Peyer's patch (tissue), 4 donors: Measurements from ENCODE around the gene TSPAN9.

Experiments used
- POLR2A ChIP-seq, 2 donors: fragments of 450-650 bp; IDR thresholded peaks; one replicate each; pipeline ENCODE4 v1.5.1; 2017; ENCODE audit warnings: antibody characterized with exemption in 2 of 2, mild to moderate bottlenecking in 2 of 2, moderate library complexity in 2 of 2
- TF ChIP-seq, protein P1 (sequence below), 6 experiments: fragments of 450-650 bp in 4 of 6; fragments of 200-600 bp in 2 of 6; sonication (generic) in 1 of 6; IDR thresholded peaks; one replicate each; pipeline ENCODE4 v1.5.1; 2017 to 2019; ENCODE audit warnings: antibody characterized with exemption in 6 of 6, mild to moderate bottlenecking in 3 of 6, moderate library complexity in 1 of 6

GRCh38 chr12:3030821-3031429 lies 46.3 kb upstream of the TSPAN9 start:
- TF ChIP-seq POLR2A (IDR thresholded peaks at IDR 0.05): no peak
- TF ChIP-seq, protein P1, sequence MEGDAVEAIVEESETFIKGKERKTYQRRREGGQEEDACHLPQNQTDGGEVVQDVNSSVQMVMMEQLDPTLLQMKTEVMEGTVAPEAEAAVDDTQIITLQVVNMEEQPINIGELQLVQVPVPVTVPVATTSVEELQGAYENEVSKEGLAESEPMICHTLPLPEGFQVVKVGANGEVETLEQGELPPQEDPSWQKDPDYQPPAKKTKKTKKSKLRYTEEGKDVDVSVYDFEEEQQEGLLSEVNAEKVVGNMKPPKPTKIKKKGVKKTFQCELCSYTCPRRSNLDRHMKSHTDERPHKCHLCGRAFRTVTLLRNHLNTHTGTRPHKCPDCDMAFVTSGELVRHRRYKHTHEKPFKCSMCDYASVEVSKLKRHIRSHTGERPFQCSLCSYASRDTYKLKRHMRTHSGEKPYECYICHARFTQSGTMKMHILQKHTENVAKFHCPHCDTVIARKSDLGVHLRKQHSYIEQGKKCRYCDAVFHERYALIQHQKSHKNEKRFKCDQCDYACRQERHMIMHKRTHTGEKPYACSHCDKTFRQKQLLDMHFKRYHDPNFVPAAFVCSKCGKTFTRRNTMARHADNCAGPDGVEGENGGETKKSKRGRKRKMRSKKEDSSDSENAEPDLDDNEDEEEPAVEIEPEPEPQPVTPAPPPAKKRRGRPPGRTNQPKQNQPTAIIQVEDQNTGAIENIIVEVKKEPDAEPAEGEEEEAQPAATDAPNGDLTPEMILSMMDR (IDR thresholded peaks at IDR 0.05): no peak
